HG03103 (cell line): Measurements from ENCODE around the gene RASA2.
"Not testable (repeated sequence)": the region's sequence is repeated elsewhere in the genome, so short reads cannot be mapped to it uniquely, and the experiment has no call there.

Experiments used
- ATAC-seq: cut with Tn5 transposase; IDR thresholded peaks from one replicate; pipeline ENCODE4 v1.9.1; 2021; ENCODE audit warnings: low read depth; ENCODE audit not compliant: unreplicated experiment

The RASA2 gene

GRCh38 chr3:141489203-141489602 is 2.4 kb downstream of the RASA2 start:
- no peak for ATAC-seq

DNA sequence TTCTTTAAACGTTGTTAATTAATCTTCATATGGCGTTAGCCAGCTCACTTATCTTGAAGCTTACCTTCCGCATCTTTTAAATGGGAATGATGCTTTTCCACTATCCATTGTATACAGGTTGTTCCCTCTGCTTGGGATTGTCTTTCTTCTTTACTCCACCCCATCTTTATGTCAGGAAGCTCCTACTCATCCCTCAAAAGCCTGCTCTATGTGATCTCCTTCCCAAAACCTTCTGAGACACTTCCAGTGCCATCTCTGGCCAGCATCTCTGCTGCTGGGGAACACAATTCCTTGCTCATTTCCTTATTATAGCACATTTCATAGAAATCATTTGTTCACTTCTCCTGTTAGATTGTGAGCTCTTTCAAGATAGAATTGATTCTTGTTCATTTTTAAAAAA is 4.3 kb downstream of the RASA2 start:
- no peak for ATAC-seq

DNA sequence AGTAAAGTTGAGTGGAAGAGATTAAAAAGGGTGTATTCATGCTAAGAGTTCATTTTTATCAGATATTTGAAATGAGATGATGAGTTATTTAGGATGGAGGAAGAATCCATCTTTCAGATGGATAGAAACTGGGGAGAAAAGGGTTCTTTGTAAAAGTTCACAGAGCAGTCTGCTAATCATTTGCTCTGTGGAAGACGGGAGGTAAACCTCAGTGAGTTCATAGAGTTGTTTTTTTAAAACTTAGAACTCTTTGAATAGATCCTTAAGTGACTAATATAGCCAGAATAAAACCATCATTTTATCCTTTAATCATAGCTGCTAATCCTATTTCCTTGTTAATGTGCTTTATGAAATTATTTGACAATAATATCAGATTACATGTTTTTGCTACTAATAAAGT is 5.1 kb downstream of the RASA2 start:
- no peak for ATAC-seq

DNA sequence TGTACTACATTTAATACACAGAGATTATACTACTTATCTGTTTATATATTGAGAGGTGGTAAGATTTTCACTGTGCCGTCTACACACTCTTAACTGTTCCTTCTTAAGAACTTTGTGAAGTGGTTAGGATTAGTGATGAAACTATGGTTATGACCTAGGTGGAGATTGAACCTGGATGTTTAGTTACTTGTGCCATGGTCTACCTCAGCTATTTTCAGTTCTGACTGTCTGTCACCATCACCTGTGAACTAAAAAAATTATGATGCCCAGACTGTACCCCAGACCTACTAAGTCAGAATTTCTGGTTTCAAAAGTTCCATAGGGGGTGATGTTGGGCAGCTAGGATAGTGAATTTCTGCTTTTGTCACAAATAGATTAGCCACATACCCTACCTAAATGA is 6.4 kb downstream of the RASA2 start:
- ATAC-seq, result no peak

GRCh38 chr3:141497589-141497988 is 10.8 kb downstream of the RASA2 start:
- ATAC-seq, result not testable (repeated sequence)

DNA sequence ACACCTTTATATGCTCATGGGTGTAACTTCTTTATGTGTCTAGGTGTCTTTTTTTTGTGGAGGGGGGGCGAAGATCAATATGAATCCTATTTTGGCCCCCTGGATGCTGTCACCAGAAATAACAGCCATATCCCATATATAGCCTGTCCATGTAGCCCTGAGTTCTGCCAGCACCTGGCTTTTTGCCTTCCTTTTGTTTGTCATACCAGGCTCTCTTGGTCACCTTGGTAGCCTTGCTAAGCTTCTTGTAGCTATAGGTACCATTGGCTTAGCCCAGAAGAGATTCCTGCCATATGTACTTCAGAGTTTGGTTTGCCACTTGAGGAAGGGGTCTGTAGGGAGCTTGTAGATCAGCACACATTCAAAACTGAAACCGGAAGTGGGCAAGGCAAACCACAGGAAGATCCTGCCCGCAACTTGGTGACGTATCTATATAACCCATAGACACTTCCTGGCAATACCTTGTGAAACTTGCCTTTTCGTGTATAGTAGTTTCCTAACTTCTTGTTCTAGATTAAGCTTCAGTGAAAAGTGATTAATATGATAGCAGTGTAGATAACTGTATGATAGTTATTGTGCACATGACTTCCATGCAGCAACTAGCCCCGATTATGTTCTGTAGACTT is 11.9 kb downstream of the RASA2 start:
- ATAC-seq, result peak; percentile 95

DNA sequence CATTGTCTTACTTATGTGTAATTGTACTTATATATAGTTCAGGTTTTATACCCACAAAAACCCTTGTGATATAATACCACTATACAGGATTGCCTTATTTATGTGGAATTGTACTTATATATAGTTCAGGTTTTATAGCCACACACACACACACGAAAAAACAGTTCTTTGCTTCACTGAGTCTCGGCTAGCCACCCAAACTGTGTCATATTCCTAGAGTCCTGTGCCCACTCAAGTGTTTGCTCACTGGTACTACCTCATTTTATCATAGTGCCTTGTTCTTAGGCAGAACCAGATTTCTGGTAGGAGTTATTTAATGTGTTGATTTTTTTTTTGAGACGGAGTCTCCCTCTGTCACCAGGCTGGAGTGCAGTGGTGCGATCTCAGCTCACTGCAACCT is 12.5 kb downstream of the RASA2 start:
- no peak for ATAC-seq

DNA sequence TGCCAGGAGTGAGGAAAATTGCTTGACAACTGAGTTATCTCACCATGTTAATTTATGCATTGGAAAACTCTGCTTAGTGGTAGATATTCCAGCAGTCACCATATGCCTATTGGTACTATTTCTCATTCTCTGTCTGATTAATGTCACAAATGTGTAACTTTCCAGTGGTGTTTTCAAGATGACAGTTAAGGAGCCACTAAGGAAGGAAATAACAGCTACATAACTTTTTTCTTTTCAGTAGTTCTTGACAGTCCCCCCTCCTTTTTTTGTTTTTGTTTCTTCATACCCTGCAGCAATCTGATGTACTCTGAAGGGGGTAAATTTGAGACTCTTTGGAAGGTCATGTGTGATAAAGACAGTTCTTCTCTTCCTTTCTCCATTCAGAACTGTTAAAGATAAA is 13.1 kb downstream of the RASA2 start:
- no peak for ATAC-seq

DNA sequence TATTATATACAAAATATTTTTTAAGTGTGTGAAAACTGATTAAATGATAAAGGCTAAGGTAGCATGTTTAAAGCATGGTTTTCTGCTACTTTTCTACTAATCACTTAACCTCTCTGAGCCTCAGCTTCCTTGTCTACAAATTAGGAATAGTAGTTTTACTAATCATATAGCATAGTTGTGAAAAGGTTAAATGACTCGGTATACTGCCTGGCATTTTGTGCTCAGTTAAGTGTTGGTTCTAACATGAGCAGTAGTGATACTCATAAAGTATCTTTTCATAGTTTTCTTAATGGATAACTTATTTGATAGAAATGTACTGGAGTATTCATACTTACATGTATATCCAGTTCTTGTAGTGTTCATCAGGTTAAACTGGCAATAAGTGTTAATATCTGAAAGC is 13.6 kb downstream of the RASA2 start:
- ATAC-seq, result no peak

DNA sequence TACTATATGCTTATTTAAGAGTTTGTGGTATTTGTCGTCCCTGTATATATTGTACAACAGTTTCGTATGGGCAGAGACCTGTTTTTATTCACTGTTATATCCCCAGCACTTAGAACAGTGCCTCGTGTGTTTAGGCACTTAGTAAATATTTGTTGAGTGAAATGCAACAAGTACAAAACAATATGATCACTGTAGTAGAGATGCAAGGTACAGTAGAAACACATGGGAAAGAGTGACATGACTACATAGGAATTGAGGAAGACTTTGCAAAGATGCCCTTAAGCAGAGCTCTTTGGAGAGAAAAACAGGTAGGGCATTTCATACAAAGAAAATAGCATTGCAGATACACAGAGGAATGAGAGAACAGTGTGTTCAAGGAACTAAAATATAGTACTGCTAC is 18.3 kb downstream of the RASA2 start:
- ATAC-seq, result no peak

DNA sequence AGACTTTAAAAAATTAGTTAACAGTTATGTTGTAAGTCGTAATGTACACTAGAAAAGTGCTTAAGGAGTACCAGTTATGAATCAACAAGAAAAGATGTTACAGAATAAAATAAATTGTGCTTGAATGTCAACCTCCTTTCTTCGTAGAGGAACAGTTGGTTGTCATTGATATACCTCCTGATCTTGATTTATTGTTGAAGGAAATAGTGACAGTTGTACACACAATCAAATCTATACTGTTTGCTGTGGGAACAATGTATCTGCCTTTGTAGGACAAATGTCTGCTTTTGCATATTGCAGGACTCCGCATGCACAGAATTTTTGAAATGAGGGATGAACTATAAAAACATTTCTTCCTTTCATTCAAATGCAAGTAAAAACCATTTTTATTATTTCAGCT is 19.2 kb downstream of the RASA2 start:
- no peak for ATAC-seq

- no peak for ATAC-seq
These were observed 20.7 kb downstream of the RASA2 start for GRCh38 chr3:141507392-141508066.

GRCh38 chr3:141508067-141508436 is 21.2 kb downstream of the RASA2 start:
- no peak for ATAC-seq

DNA sequence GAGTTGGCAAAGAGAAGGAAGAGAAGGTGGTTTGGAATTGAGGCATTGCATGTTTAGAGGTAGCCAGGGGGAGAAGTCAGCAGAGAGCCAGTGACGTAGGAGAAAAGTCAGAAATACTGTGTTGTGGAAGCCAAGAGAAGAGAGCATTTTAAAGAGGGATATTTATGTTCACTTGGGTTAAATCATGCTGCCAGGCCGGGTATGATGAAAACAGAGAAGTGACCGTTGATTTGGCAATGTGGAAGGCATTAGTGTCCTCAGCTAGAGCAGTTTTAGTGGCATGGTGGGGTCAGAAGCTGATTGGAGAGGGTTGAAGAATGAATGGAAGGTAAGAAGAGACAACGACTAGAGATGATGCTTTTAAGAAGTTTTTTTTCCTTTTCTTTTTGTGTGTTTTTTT is 24.5 kb downstream of the RASA2 start:
- ATAC-seq, result no peak

GRCh38 chr3:141514382-141514781 is 27.6 kb downstream of the RASA2 start:
- no peak for ATAC-seq

- no peak for ATAC-seq
These were observed 32.8 kb downstream of the RASA2 start for GRCh38 chr3:141519587-141519986.

- ATAC-seq, result no peak
These were observed 35.0 kb downstream of the RASA2 start for GRCh38 chr3:141521781-141522180.

DNA sequence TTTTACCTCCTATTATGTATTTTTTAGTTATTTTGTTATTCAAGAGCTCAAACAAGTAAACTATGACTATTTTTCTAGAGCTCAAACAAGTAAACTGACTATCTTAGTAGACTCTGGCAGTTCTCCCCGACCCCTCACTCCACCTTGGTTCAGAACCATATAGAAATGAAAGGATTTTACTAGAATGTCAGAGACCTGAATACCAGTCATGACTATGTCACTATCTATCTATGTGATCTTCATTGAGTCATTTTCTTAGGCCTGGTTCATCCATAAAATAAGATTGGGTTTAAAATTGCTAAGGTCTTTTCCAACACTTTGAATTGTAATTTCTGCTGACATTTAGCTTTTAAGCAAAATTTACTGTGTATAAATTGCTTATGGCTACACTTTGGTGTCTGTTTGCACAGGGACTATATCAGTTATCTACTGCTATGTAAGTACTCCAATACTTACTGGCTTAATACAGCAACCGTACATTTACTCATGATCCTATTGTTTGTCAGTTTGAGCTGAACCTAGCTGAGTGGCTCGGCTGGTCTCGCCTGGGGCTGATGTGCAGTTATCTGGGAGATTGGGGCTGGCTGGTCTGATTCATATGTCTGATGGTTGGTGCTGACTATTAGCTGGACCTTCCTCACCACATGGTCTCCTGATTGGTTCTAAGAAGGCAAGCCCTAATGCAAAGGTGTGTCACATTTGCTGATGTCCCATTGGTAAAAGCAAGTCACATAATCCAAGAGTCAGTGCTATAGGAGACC is 37.0 kb downstream of the RASA2 start:
- no peak for ATAC-seq

- no peak for ATAC-seq
These were observed 38.2 kb downstream of the RASA2 start for GRCh38 chr3:141524988-141525387.

GRCh38 chr3:141525814-141526213 is 39.0 kb downstream of the RASA2 start:
- ATAC-seq, result no peak

- no peak for ATAC-seq
These were observed 39.9 kb downstream of the RASA2 start for GRCh38 chr3:141526709-141527108.

DNA sequence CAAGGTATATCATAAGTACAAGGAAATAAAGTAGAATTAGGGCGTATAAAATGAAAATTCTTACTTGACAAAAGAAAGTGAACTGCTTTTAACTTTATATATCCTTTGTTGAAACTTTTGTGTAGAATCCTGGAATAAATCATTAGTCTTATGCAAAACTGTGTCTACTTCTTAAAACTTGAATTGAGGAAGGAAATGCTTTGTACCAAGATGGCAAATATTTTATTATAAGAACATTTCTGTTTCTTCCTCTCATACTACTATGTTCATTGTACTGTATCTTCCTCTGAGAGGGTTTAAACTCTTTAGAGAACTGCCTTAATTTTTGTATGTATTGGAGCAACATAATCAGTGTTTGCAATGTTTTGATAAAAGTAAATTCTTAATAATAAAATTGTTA is 42.0 kb downstream of the RASA2 start:
- no peak for ATAC-seq
